AG10803 (cell line): ENCODE results near the gene USP6NL.

ENCODE experiments used
- DNase-seq: peaks from one replicate; pipeline ENCODE4 v3.0.0; 2010; ENCODE audit warnings: low read depth
- H3K4me3 ChIP-seq: 2 replicates; pipeline ENCODE4 v1.5.1; 2011; ENCODE audit warnings: mild to moderate bottlenecking, low read length, control low read depth
- CTCF ChIP-seq: conservative IDR thresholded peaks from 2 replicates; pipeline ENCODE4 v1.5.1; 2011; ENCODE audit warnings: mild to moderate bottlenecking, low read length, control low read depth, inconsistent platforms

Gene USP6NL

GRCh38 chr10:11555556-11555955 lies 55.9 kb downstream of the USP6NL start:
- no peak overlapping the region for H3K4me3 ChIP-seq
- DNase-seq: no peak
- TF ChIP-seq CTCF: no peak

GRCh38 chr10:11553773-11554381 lies 57.6 kb downstream of the USP6NL start:
- no peak for TF ChIP-seq CTCF
- no peak for DNase-seq
- H3K4me3 ChIP-seq: no peak overlapping the region

GRCh38 chr10:11551916-11552602 lies 59.4 kb downstream of the USP6NL start:
- no peak for TF ChIP-seq CTCF
- DNase-seq: peak; percentile 87
- no peak overlapping the region for H3K4me3 ChIP-seq

GRCh38 chr10:11551104-11551503 lies 60.3 kb downstream of the USP6NL start:
- DNase-seq: no peak
- no peak for TF ChIP-seq CTCF
- no peak overlapping the region for H3K4me3 ChIP-seq

GRCh38 chr10:11548768-11549099 lies 62.7 kb downstream of the USP6NL start:
- DNase-seq: no peak
- no peak for TF ChIP-seq CTCF
- H3K4me3 ChIP-seq: no peak overlapping the region

- no peak for DNase-seq
- H3K4me3 ChIP-seq: no peak overlapping the region
- no peak for TF ChIP-seq CTCF
Observed at GRCh38 chr10:11548065-11548767, 63.2 kb downstream of the USP6NL start.

GRCh38 chr10:11546581-11546980 lies 64.9 kb downstream of the USP6NL start:
- peak overlapping the region; percentile 48; the same call in 1 of the 2 replicates for H3K4me3 ChIP-seq
- no peak for TF ChIP-seq CTCF
- DNase-seq: peak; percentile 61
